NCI-H128 (cell line): ENCODE data around the gene PPP2R2C.

Experiments used
- DNase-seq: peaks from one replicate; lab custom pipeline; 2025; ENCODE audit not compliant: unreplicated experiment; lab: John Stamatoyannopoulos, UW

PPP2R2C gene

DNA sequence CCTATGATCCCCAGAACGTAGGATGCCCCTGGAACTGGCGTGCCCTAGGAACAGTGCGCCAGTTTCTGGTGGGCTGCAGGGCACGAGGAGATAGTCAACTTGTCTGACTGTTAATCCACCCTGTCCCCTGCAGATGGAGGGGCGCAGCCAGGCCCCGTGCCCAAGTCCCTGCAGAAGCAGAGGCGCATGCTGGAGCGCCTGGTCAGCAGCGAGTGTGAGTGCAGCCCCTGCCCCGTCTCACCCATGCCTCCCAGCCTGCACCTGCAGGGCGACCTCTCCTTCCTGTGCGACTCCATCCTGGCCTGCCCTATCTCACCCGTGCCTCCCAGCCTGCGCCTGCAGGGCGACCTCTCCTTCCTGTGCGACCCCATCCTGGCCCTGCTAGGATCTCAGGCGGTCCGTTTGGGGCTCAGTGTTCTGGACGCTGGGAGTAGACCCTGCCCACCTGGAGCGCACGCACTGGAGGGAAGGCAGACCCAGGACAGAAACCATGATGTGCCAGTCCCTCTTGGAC, 180.6 kb downstream of the PPP2R2C start:
- no peak for DNase-seq

DNA sequence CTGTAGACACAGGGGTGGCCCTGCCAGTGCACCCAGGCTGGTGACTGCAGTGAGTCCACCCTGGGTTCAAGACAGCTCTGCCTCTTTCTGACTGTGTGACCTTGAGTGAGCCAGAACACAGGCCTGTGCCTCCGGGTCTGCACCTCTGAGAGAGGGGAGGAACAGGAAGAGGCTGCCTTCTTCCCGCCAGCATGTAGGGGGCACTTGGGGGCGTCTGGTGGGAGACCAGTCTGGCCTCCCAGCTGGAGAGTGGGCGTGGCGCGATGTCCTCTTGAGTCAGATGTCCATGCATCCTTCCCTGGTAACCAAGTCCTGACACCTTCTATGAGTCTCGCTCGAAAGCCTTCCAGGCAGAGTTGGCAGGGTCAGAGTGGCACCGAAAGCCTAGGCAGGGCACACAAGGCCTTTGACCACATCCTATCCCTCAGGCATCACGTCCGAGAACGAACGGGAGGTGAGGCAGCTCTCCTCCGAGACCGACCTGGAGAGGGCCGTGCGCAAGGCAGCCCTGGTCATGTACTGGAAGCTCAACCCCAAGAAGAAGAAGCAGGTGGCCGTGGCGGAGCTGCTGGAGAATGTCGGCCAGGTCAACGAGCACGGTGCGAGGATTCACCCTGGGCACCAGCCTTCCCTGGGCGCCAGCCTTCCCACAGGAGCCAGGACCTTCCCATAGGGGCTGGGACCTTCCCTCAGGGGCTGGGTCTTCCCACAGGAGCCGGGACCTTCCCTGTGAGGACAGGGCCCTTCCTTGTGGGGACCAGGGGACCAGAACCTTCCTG, 181.5 kb downstream of the PPP2R2C start:
- DNase-seq = no peak

DNA sequence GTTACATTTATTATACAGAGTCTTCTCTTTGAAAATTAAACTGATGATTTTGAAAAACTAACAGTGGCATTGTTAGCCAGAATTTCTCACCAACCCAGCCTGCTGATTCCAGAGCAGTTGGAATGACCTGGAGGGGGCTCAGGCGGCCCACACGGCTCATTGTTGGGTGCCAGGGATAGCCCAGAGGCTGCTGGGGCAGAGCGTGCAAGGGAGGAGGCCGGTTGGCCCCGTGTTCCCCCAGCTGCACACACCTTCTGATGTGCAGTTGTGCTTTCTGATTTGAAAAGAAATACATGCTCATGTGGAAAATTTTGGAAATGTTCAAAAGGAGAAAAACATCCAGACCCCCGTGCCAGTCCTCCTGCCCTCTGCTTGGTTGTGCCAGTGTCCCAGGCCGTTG, 182.2 kb downstream of the PPP2R2C start:
- DNase-seq = no peak

DNA sequence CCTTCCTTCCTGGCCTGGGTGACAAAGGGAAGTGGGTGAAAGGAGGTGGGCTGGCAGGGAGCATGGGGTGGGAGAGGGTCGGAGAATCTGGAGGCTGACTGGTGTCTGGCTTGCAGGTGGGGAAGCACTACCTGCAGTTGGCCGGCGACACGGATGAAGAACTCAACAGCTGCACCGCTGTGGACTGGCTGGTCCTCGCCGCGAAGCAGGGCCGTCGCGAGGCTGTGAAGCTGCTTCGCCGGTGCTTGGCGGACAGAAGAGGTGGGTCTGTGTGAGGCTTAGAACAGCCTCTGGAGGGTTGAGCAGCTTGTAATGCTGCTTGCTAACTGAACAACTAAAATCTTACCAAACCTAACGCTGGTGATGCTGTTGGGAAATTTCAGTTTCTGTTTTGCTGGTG, 183.5 kb downstream of the PPP2R2C start:
- DNase-seq = no peak

DNA sequence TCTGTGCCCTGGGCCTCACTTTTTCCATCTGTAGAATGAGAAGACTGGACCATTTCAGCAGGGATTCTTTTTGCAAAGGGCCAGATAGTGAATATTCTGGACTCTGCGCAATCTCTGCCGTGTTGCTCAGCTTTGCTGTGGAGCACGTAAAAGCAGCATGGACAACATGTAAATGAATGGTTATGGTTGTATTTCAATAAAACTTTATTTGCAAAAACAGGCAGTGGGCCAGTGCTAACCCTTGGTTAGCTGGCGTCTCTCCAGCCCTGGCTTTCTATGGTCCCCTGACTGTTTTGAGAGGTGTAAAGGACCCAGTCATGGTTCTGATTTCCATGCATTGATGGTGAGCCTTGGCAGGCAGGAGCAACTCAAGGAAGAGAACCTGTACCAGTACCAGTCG, 184.1 kb downstream of the PPP2R2C start:
- DNase-seq = no peak

DNA sequence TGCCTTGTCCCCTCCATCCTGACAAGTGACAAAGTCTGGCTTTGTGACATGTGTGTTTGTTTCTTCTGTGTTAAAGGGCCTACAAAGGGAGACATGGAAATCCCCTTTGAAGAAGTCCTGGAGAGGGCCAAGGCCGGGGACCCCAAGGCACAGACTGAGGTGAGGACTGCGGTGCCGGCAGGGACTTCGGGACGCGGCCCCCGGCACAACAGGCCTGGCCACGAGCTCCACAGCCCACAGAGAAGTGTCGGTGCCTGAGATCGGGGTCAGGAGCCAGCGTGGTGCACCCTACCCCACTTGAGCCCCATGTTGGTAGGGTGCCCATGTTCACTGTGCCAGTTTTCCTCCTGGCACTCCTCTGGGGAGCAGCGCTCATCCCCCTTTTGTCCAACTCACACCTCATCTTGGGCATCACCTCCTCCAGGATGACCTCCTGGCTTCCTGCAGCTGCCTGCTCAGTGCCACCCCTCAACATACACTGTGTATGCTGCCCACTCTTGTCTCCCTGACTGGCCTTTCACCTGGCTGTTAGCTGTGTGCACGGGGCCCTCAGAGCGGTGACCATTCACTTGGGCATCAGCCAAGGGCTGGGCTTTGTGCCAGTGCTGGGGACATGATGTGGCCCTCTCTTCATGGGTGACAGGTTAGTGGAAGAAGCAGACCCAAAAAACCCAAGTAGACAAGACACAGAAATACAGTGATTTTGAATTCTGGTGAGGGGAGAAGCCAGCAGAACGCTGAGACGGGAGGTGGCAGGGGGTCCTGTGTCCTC, 185.2 kb downstream of the PPP2R2C start:
- no peak for DNase-seq

DNA sequence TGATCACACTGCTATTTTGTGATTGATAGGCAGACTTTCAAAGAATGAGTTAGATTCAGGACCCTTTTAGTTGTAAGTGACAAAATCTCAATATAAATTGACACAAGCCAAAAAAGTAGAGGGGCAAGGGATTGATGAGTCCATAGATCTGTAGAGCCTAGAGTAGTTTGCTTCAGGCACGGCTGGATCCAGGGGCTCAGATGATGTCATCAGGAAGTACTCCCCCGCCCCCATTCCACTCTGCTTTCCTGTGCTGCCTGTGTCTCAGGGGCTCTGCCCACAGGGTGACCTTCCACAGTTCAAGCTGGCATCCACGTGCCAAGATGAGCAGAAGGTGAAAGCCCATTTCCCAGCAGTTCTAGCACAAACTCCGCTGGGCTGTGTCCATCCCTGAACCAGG, 189.1 kb downstream of the PPP2R2C start:
- no peak for DNase-seq

DNA sequence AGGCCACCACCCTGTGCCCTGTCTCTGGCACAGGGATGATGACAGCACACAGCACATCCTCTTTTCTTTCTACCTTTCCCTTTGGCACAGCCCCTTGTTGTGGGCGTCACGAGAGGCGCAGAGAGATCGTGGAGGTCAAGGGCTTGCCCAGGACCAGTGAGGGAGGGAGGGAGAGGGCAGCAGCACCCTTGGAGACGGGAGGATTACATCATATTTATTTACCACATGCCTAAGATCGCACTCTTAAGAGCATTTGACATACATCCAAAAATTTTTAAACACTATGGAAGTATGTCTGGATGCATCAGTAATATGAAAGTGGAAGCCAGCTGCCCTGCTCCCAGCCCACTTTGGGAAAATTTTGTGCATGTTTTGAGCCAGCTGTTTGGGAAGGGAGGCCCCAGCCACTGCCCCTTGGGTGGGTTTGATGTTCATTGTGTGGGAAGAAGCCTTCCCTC, 190.1 kb downstream of the PPP2R2C start:
- DNase-seq = no peak

DNA sequence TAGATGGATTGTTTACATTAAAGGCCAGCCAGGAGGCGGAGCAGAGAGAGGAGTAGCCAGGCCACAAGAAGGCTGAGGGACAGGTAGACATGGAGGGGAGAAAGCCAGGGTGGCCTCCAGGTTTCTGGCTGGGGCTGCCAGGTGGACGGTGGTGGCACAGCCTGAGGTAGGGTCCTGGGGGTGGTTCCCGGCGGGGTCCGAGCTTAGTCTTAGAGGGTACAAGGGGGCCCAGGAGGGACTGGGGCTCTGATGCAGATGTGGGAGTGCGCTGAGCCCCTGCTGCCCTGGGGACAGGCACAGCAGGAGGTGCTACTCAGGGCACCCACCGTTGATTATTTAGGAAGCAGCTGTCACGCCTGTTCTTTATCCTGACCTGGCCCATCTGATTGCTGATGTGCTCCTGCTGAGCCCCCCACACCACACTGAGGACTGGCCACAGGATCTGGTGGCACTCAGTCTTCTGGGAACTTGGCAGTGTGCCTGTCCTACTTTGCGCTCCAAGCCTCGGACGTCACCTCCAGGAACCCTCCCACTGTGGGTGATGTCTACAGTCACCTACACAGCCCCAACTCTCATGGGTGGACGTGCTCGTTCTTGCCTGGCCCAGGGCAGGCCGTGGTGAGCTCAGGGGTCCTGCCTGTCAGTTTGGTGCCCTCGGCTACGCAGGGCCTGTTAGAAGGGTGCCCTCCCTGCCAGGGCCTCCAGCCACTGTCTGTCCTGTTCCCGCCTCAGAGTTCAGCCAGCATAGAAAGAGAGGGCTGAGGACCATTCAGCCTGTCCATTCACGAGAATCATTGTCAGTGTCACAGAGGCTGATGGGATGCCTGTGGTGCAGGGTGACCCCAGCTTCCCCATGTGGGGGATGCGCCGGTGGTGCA, 190.7 kb downstream of the PPP2R2C start:
- no peak for DNase-seq

DNA sequence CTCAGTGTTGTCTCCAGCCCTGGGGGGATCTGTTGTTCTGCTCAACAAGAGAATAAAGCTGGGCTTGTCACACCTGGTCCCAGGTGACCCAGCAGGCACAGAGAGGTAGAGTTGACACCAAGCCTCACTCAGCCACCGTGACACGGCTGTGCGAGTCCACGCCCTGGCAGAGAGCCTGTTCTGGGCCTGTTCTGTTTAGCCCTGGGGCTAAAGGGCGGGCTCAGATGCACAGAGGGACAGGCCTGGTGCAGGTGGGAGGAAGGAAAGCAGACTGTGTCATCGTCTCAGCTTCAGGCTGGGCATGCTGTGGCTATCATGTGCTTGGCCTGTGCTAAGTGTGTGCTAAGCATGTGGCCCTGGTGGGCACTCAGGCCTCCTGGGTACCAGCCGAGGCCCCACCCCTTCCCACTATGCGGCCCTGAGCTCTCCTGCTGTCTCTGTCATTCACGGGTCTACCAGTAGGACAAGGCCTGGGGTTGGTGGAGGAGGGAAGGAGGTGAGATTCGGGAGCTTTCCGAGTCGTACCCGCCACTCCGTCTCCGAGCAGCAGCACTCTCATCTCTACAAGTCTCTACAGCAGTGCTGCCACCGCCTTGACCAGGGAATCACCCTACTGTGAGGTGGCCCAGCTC, 191.9 kb downstream of the PPP2R2C start:
- DNase-seq = no peak

DNA sequence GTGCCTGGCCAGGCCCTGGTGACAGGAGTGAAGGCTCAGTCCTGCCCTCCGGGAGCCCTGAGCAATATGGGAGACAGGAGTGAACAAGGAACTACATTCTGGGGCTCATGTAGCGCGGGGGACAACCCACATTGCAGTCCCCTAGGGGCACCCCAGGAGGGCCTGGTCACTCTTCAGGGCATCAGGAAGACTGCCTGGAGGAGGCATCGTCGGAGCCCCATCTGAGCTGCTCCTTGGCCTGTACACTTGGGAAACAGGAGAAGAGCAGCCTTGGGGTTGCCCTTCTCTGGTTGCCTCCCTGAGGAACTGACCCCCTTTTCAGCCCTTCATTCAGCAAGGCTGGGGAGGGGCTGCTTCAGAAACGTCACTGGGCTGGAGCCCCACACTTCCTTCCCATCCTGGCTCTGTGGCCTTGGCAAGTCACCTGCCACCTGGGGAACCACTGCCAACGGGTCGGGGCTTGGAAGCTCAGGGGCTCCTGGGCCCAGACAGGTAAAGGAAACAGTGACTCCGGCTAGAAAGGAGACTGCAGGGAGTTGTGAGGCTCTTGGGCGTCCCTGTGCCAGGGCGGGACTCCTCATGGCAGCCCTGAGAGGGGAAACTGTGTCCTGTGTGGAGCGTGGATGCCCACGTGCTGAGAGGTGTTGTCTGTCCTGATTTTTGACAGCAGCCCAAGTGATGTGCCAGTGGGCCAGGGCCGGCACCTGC, 192.7 kb downstream of the PPP2R2C start:
- no peak for DNase-seq

DNA sequence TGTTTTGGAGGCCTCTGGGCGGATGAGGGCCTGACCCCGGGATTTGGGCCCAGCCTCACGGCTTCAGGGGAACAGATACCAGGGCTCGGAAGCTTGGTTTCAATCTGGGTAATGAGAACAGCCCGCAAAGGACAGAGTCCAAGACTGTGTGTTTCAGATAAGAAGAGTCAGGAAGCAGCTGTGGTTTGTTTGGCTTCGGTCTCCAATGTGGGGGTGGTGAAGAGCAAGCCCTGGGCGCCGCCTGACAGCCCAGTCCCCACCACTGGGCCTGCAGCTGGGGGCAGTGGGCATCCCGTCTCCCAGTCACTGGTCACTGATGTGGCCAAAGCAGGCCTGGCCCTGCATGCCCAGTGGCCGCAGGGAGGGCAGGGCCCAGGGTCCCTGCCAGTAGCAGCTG, 193.6 kb downstream of the PPP2R2C start:
- DNase-seq = no peak

DNA sequence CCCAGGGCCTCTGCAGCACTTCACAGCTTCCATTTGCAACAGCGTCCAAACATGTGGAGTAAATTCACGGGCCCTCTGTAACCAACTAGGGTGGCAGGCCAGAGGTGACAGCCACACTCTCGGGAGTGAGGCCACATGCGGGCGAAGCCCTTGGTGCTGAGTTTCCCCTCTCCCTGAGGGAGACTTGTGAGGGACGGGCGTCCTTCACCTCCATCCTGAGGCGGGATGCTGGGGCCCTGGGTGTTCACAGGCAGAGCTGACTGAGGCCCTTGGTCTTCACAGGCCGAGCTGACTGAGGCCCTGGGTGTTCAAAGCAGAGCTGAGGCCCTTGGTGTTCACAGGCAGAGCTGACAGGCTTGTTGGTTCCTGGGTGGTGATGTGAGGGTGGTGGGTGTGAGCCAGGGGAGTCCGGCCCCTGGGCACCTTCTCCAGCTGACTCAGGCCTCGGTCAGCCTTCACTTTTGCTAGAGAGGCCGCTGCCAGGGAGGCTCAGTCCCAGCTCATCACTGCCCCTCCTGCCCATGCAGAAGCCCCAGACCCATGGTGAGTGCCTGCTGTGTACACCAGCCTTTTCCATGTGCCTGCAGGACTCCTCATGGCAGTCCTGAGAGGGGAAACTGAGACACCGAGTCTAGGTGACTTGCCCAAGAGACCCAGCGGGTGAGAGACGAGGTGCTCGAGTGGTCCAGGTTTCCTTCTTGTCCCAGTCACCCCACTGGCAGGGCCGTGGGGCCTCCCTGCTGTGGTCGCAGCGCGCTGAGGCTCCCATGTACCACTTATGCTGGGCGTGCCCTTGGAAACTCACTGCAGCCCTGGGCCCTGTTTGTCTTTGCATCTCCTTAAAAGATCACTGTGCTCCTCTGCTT, 194.2 kb downstream of the PPP2R2C start:
- no peak for DNase-seq

DNA sequence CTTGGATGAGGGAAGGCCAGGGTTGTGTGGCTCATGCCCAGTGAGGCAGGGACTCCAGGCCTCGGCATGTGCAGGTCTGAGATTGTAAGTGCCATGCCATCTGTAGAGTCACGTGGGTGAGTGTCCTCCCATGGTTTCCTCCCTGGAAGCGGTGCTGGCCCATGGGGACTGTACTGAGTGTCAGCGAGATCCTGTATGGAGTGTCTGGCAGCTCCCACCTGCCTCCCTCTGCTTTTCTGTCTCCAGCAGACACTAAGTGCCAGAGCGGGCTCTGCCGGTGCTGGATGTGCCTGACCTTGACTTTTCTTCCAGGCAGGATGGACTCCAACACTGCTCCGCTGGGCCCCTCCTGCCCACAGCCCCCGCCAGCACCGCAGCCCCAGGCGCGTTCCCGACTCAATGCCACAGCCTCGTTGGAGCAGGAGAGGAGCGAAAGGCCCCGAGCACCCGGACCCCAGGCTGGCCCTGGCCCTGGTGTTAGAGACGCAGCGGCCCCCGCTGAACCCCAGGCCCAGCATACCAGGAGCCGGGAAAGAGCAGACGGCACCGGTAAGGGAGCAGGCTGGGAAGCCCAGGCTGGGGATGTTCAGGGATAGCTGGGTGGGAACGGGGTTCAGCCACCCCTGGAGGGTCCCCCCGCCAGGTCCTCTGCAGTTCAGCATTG, 195.1 kb downstream of the PPP2R2C start:
- DNase-seq = no peak

DNA sequence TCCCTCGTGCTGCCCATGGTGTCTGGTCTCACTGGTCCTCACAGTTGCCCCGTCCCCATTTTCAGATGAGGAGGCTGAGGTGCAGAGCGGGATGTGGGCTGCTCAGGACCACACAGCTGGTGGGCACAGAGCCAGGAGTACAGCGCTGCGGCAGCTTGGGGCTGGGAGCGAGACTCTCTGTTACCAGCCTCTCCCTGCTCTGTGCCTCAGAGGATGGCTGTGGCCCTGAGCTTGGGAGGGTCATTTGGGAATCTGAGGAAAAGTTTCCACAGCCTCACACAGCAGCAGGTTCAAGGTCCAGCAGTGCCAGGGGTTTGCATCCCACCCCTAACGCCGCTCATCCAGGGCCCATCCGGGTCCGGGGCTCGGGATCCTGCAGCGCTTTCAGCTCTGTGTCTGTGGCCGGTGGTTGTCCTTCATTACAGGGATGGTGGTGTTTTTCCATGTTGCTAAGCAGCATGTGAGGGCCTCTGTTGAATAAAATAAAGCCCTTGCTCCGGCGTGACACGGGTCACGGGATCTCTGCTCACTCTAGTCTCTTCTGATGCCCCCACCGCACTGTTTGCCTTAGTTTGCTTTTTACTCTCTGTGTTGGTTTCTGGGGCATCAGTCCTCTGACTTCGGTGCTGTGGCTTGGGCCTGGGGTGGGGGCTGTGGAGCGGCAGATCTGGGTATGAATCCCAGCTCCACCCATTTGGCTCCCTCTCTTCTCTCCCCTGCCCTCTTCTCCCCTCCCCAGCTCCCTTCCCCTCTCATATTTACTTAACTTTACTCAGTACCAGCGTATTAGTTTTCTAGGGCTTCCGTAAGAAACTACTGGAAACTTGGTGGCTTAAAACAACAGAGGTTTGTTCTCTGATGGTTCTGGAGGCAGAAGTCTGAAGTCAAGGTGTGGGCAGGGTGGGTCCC, 196.3 kb downstream of the PPP2R2C start:
- no peak for DNase-seq

DNA sequence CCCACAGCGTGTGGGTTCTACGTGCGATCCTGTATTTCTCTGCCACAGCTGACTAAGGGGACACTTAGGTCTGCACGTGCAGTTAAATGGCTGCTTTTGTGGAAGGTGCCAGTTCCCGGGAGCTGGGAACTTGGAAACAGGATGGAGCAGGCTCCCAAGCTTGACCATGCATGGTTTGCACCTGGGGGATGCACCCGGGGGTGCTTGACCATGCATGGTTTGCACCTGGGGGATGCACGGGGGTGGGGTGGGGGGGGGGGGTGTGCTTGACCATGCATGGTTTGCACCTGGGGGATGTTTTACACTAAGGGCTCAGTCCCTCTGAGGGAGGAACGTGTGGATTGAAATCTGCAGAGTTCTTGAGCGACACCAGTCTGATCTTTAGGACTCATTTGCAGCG, 197.1 kb downstream of the PPP2R2C start:
- no peak for DNase-seq

DNA sequence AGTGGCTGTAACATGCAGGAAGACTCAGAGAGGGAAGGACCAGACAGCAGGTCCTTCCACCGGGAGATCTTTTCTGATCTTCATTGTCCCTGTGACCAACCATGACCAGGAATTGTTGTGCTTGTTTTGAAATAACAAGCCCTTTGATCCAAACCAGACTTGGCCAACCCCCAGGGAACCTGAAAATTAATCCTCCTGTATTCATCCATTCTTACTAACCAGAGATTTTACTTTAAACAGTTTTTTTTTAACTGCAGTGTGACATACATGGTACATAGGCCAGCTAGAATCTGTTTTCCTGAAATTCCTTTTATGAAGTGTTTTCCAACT, 198.8 kb downstream of the PPP2R2C start:
- DNase-seq = no peak
